BJ (cell line): ENCODE data around the gene RBM23. TPM values are rescaled to one million over a fixed set of nuclear protein-coding genes. Genes with fewer than 3 reads are reported as not detected.

ENCODE experiments used
- CTCF ChIA-PET: fragments of 350-600 bp; formaldehyde crosslinking; extraction: SDS; loops from one replicate; lab custom pipeline; 2021; ENCODE audit warnings: antibody characterized with exemption, inconsistent platforms; lab: Yijun Ruan, JAX
- POLR2A ChIA-PET: fragments of 300-600 bp; sonication (Branson Sonifier 250); formaldehyde crosslinking; extraction: SDS; loops from one replicate; lab custom pipeline; 2021; ENCODE audit warnings: antibody characterized with exemption; lab: Charles Lee
- DNase-seq: peaks from one replicate; pipeline ENCODE4 v3.0.0-alpha.2; 2011; ENCODE audit warnings: low read depth
- H3K27me3 ChIP-seq: 2 replicates; pipeline ENCODE4 v1.6.0; 2011; ENCODE audit warnings: low read length; ENCODE audit not compliant: control insufficient read depth, insufficient read depth
- H3K36me3 ChIP-seq: 2 replicates; pipeline ENCODE4 v1.5.1; 2011; ENCODE audit warnings: low read length; ENCODE audit not compliant: control insufficient read depth, insufficient read depth
- H3K4me3 ChIP-seq: 2 replicates; pipeline ENCODE4 v1.5.1; 2011; ENCODE audit warnings: low read depth, mild to moderate bottlenecking, control low read depth, low read length
- polyA plus RNA-seq: library from polyadenylated mRNA; depleted of rRNA; stranded (reverse); fragments of >200 nt; gene quantifications from 2 replicates; pipeline ENCODE4 v1.2.3, GENCODE V29; 2011
- TF ChIP-seq, protein P1 (sequence below): IDR thresholded peaks from 2 replicates; pipeline ENCODE4 v1.5.1; 2011; ENCODE audit warnings: low read depth, mild to moderate bottlenecking, control low read depth, inconsistent platforms, low read length, moderate library complexity; ENCODE audit not compliant: insufficient read depth

The RBM23 gene
- polyA plus RNA-seq, 1 experiment = 60.9 TPM

DNA sequence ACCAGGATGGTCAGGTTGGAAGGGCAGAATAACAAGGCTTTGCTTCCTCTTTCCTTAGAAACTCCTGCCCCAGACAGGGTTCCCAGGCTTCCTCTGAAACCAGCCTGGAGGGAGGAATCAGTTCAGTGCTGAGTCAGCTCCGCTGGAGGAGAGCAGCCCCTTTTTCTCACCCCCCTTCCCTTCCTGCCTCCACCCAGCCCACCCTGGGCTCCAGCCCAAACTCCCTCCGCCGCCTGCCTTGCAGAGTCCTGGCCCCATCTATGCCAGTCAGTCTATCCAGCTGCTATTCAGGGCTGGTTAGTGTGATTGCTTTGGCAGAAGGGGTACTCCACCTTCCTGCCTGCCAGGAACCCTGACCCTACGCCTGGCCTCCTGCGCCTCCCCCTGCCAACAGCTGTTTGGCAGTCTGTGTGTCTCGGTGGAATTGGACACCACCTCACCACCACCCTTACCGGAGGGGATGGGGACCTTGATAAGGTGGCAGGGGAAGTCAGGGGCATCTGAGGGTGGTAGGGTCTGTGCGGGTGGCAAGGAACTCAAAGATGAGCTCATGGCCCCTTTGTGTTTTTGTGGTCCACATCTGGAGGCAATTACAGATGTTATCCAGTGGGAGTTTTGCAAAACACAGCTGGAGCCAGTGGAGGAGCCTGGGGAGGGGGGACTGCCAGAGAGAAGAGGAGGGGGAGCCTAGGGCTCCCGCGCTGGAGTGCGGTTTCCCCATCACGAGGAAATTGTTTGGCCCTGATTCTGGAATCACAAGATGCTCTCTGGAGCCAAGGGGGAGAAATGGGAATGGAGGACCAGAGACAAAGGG, 70.4 kb downstream of the RBM23 start:
- peak; percentile 82 for DNase-seq
- ChIA-PET CTCF (interaction anchor here (0.7 to 10.6 kb wide), 8 partner anchors 12 to 459 kb away, joined by 3 to 246 read pairs (median 5); partner anchors contain the start of gene MMP14), POLR2A (interaction anchor here (1.6 kb wide), 1 partner anchor 11 kb away, joined by 8 read pairs; no protein-coding TSS in a partner anchor)
- no peak overlapping the region for H3K4me3 ChIP-seq
- H3K36me3 ChIP-seq = peaks cover 27% of the 10 kb centered on the region
- TF ChIP-seq, protein P1, sequence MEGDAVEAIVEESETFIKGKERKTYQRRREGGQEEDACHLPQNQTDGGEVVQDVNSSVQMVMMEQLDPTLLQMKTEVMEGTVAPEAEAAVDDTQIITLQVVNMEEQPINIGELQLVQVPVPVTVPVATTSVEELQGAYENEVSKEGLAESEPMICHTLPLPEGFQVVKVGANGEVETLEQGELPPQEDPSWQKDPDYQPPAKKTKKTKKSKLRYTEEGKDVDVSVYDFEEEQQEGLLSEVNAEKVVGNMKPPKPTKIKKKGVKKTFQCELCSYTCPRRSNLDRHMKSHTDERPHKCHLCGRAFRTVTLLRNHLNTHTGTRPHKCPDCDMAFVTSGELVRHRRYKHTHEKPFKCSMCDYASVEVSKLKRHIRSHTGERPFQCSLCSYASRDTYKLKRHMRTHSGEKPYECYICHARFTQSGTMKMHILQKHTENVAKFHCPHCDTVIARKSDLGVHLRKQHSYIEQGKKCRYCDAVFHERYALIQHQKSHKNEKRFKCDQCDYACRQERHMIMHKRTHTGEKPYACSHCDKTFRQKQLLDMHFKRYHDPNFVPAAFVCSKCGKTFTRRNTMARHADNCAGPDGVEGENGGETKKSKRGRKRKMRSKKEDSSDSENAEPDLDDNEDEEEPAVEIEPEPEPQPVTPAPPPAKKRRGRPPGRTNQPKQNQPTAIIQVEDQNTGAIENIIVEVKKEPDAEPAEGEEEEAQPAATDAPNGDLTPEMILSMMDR = no peak
- no peaks in the 10 kb centered on the region for H3K27me3 ChIP-seq

DNA sequence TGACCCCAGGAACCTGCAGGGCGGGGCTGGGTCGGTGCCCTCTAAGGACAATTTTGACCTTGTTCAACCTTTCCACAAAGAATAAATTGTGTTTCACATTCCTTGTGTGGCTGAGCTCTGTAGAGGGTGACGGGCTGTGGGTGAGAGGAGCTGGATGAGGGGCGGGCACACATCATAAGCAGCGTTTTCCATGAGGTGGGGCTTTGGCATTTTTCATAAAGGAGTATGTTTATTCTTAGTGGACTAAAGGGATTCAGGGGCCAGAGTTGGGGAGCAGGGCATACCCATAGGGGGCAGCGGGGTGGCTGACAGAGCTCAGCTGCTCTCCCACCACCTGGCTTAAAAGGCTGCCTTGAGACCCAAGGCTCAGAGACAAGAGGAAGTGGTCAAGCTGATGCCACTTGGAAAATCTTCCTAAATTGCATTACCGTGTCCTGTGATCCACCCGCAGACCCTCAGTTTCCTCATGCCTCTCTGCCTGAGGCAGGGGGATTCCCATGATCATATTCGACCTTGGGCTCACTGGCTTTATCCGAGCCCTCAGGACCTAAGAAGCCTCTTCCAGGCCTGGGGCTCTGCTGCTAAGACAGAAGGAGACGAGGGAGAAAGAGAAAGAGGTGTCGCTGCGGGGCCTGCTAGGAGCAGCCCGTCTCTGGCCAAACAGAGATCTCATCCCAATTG, 71.1 kb downstream of the RBM23 start:
- no peak for DNase-seq
- TF ChIP-seq, protein P1 = 0 out of 2 replicates have a peak, but pooled peaks have one; percentile 6
- no peak overlapping the region for H3K4me3 ChIP-seq
- H3K36me3 ChIP-seq = peaks cover 35% of the 10 kb centered on the region
- no peaks in the 10 kb centered on the region for H3K27me3 ChIP-seq
- POLR2A ChIA-PET = interaction anchor here (1.6 kb wide), 1 partner anchor 10 kb away, joined by 8 read pairs; no protein-coding TSS in a partner anchor
- CTCF ChIA-PET = interaction anchor here (0.6 to 10.6 kb wide), 8 partner anchors 11 to 458 kb away, joined by 3 to 246 read pairs (median 4); partner anchors contain the start of gene MMP14

DNA sequence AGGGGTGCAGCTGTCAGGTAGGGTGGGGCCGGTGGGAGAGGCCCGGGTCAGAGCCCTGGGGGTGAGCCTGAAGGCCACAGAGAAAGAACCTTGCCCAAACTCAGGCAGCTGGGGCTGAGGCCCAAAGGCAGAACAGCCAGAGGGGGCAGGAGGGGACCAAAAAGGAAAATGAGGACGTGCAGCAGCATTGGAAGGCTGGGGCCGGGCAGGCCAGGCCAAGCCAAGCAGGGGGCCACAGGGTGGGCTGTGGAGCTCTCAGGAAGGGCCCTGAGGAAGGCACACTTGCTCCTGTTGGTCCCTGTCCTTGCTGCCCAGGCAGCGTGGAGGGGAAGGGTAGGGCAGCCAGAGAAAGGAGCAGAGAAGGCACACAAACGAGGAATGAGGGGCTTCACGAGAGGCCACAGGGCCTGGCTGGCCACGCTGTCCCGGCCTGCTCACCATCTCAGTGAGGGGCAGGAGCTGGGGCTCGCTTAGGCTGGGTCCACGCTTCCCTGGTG, 72.1 kb downstream of the RBM23 start:
- POLR2A ChIA-PET = interaction anchor here (1.6 kb wide), 1 partner anchor 9 kb away, joined by 8 read pairs; no protein-coding TSS in a partner anchor
- DNase-seq = no peak

DNA sequence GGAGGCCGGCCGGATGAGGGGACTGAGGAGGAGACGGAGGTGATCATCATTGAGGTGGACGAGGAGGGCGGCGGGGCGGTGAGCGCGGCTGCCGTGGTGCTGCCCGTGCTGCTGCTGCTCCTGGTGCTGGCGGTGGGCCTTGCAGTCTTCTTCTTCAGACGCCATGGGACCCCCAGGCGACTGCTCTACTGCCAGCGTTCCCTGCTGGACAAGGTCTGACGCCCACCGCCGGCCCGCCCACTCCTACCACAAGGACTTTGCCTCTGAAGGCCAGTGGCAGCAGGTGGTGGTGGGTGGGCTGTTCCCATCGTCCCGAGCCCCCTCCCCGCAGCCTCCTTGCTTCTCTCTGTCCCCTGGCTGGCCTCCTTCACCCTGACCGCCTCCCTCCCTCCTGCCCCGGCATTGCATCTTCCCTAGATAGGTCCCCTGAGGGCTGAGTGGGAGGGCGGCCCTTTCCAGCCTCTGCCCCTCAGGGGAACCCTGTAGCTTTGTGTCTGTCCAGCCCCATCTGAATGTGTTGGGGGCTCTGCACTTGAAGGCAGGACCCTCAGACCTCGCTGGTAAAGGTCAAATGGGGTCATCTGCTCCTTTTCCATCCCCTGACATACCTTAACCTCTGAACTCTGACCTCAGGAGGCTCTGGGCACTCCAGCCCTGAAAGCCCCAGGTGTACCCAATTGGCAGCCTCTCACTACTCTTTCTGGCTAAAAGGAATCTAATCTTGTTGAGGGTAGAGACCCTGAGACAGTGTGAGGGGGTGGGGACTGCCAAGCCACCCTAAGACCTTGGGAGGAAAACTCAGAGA, 72.9 kb downstream of the RBM23 start:
- DNase-seq = no peak
- Histone ChIP-seq H3K4me3 (no peak overlapping the region), H3K27me3 (no peaks in the 10 kb centered on the region), H3K36me3 (peaks cover 52% of the 10 kb centered on the region)
- TF ChIP-seq, protein P1 = no peak
- ChIA-PET CTCF (interaction anchor here (10.6 kb wide), 1 partner anchor 9 kb away, joined by 246 read pairs; the partner anchor contains the start of gene MMP14), POLR2A (no interaction called here)

More for the DNA sequence above, 72.1 kb downstream of the RBM23 start:
- TF ChIP-seq, protein P1 = no peak; the same call in 1 of the 2 replicates
- peaks cover 44% of the 10 kb centered on the region for H3K36me3 ChIP-seq
- H3K4me3 ChIP-seq = no peak overlapping the region
- CTCF ChIA-PET = interaction anchor here (1.0 to 10.6 kb wide), 5 partner anchors 10 to 276 kb away, joined by 3 to 246 read pairs (median 11); partner anchors contain the start of gene MMP14
- H3K27me3 ChIP-seq = no peaks in the 10 kb centered on the region
